ENCODE results near the gene RNASEH2C. TPM values are rescaled to one million over a fixed set of nuclear protein-coding genes. Genes with fewer than 3 reads are reported as not detected.
"Not testable (repeated sequence)": the region's sequence is repeated elsewhere in the genome, so short reads cannot be mapped to it uniquely, and the experiment has no call there.

The RNASEH2C gene
- total RNA-seq, 2 donors from 2014 or later = 41.6 to 47.9 TPM

- Mint-ChIP-seq H3K27ac (no peak overlapping the region), H3K27me3 (ENCODE audit: insufficient read depth) (peaks cover 28% of the 10 kb centered on the region), H3K9me3 (peaks cover 20% of the 10 kb centered on the region), H3K4me3 (no peak overlapping the region), H3K36me3 (ENCODE audit: low read depth) (peaks cover 8% of the 10 kb centered on the region), H3K4me1 (no peaks in the 10 kb centered on the region)
- WGBS, 2 experiments (ENCODE audit: insufficient coverage in 1 of 2, insufficient read length in 1 of 2) = 89 to 92% methylated on average over 4 to 5 of the region's 5 CpGs
- peaks cover under 1% of the 10 kb centered on the region for H3K27me3 ChIP-seq (ENCODE audit: control insufficient read depth, insufficient read depth, low read length, poor library complexity, severe bottlenecking)
- H3K27ac ChIP-seq (ENCODE audit: low read depth, low read length) = no peak overlapping the region
- H3K9ac ChIP-seq (ENCODE audit: extremely low read depth, low read length, poor library complexity, severe bottlenecking) = no peak overlapping the region
- H3K4me3 ChIP-seq (ENCODE audit: low read length) = no peak overlapping the region
- no peak for TF ChIP-seq CTCF (conservative IDR thresholded peaks at IDR 0.05)
- no peaks in the 10 kb centered on the region for H3K4me1 ChIP-seq (ENCODE audit: control insufficient read depth, insufficient read depth, low read length)
- no peak for DNase-seq
- H3K9me3 ChIP-seq (ENCODE audit: control insufficient read depth, low read length) = peaks cover 8% of the 10 kb centered on the region
- H3K36me3 ChIP-seq (ENCODE audit: control insufficient read depth, insufficient read depth, low read length) = peaks cover 6% of the 10 kb centered on the region
Observed at GRCh38 chr11:65708451-65708850, 12.1 kb downstream of the RNASEH2C start.

GRCh38 chr11:65707002-65707401, 13.6 kb downstream of the RNASEH2C start:
- not testable (repeated sequence) for H3K36me3 Mint-ChIP-seq (ENCODE audit: low read depth); H3K4me1 ChIP-seq (ENCODE audit: control insufficient read depth, insufficient read depth, low read length); DNase-seq; H3K27ac Mint-ChIP-seq; H3K9ac ChIP-seq (ENCODE audit: extremely low read depth, low read length, poor library complexity, severe bottlenecking); H3K9me3 ChIP-seq (ENCODE audit: control insufficient read depth, low read length); H3K4me3 ChIP-seq (ENCODE audit: low read length); H3K36me3 ChIP-seq (ENCODE audit: control insufficient read depth, insufficient read depth, low read length); H3K27ac ChIP-seq (ENCODE audit: low read depth, low read length); H3K4me1 Mint-ChIP-seq; H3K4me3 Mint-ChIP-seq
- H3K27me3 ChIP-seq (ENCODE audit: control insufficient read depth, insufficient read depth, low read length, poor library complexity, severe bottlenecking) = peaks cover 11% of the 10 kb centered on the region
- 88 to 95% methylated on average over 4 to 10 of the region's 12 CpGs for WGBS, 2 experiments (ENCODE audit: insufficient coverage in 1 of 2, insufficient read length in 1 of 2)
- Mint-ChIP-seq H3K27me3 (ENCODE audit: insufficient read depth) (peaks cover 34% of the 10 kb centered on the region), H3K9me3 (peaks cover 20% of the 10 kb centered on the region)

DNA sequence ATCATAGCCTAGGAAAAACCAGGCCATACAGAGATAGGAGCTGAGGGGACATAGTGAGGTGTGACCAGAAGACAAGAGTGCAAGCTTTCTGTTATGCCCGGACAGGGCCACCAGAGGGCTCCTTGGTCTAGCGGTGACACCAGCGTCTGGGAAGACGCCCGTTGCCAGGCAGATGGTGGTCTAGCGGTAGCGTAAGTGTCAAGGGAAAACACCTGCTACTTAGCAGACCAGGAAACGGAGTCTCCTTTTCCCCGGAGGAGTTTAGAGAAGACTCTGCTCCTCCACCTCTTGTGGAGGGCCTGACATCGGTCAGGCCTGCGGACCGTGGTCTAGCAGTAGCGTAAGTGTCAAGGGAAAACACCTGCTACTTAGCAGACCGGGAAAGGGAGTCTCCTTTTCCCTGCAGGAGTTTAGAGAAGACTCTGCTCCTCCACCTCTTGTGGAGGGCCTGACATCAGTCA, 14.3 kb downstream of the RNASEH2C start:
- H3K4me1 ChIP-seq (ENCODE audit: control insufficient read depth, insufficient read depth, low read length); H3K9me3 ChIP-seq (ENCODE audit: control insufficient read depth, low read length); H3K36me3 ChIP-seq (ENCODE audit: control insufficient read depth, insufficient read depth, low read length); H3K4me1 Mint-ChIP-seq; H3K4me3 Mint-ChIP-seq; H3K36me3 Mint-ChIP-seq (ENCODE audit: low read depth); H3K4me3 ChIP-seq (ENCODE audit: low read length); H3K27ac Mint-ChIP-seq; H3K9ac ChIP-seq (ENCODE audit: extremely low read depth, low read length, poor library complexity, severe bottlenecking): not testable (repeated sequence)
- peak; percentile 82 for TF ChIP-seq CTCF (conservative IDR thresholded peaks at IDR 0.05)
- peaks cover 34% of the 10 kb centered on the region for H3K27me3 Mint-ChIP-seq (ENCODE audit: insufficient read depth)
- peak; percentile 78 for DNase-seq
- H3K27me3 ChIP-seq (ENCODE audit: control insufficient read depth, insufficient read depth, low read length, poor library complexity, severe bottlenecking) = peaks cover 11% of the 10 kb centered on the region
- H3K9me3 Mint-ChIP-seq = peaks cover 20% of the 10 kb centered on the region
- H3K27ac ChIP-seq (ENCODE audit: low read depth, low read length) = peak overlapping the region; percentile 29
- 21% methylated on average over 10 to 14 of the region's 14 CpGs for WGBS, 2 experiments (ENCODE audit: insufficient coverage in 1 of 2, insufficient read length in 1 of 2)

GRCh38 chr11:65703846-65704245, 16.8 kb downstream of the RNASEH2C start:
- Mint-ChIP-seq H3K27ac (no peak overlapping the region), H3K4me1 (no peaks in the 10 kb centered on the region), H3K9me3 (peaks cover 29% of the 10 kb centered on the region), H3K4me3 (no peak overlapping the region), H3K36me3 (ENCODE audit: low read depth) (no peaks in the 10 kb centered on the region), H3K27me3 (ENCODE audit: insufficient read depth) (peaks cover 47% of the 10 kb centered on the region)
- peaks cover 16% of the 10 kb centered on the region for H3K9me3 ChIP-seq (ENCODE audit: control insufficient read depth, low read length)
- no peaks in the 10 kb centered on the region for H3K4me1 ChIP-seq (ENCODE audit: control insufficient read depth, insufficient read depth, low read length)
- H3K36me3 ChIP-seq (ENCODE audit: control insufficient read depth, insufficient read depth, low read length) = no peaks in the 10 kb centered on the region
- no peak for TF ChIP-seq CTCF (conservative IDR thresholded peaks at IDR 0.05)
- no peak overlapping the region for H3K27ac ChIP-seq (ENCODE audit: low read depth, low read length)
- DNase-seq = no peak
- no peak overlapping the region for H3K4me3 ChIP-seq (ENCODE audit: low read length)
- no peak overlapping the region for H3K9ac ChIP-seq (ENCODE audit: extremely low read depth, low read length, poor library complexity, severe bottlenecking)
- H3K27me3 ChIP-seq (ENCODE audit: control insufficient read depth, insufficient read depth, low read length, poor library complexity, severe bottlenecking) = peaks cover 13% of the 10 kb centered on the region
- 88 to 100% methylated on average over 1 to 3 of the region's 4 CpGs for WGBS, 2 experiments (ENCODE audit: insufficient coverage in 1 of 2, insufficient read length in 1 of 2)
